Activated CD4-positive, CD25-positive, alpha-beta regulatory T cell treated with anti-CD3 and anti-CD28 coated beads, Interleukin-2, amount 50 U/mL, for 72 hours (primary cell): ENCODE measurements around the gene ZSWIM8.
"Not testable (repeated sequence)": the region's sequence is repeated elsewhere in the genome, so short reads cannot be mapped to it uniquely, and the experiment has no call there.

Experiments
- DNase-seq: peaks from one replicate; pipeline ENCODE4 v3.0.0; 2021

ZSWIM8 gene

DNA sequence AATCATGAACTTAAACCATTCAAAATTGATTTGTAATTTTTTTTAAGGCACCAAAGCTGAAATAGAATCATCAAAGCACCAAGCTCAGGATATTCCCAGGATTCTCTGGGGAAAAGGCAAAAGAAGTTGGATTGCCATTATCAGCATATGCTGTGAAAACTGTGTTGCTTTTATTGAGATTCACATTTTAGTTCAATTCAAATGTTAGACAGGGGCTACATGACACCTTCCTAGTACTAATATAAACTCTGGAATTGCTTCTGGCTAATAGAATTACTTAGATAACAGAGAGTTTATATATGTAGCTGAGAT is 30.3 kb downstream of the ZSWIM8 start:
- DNase-seq, result no peak

DNA sequence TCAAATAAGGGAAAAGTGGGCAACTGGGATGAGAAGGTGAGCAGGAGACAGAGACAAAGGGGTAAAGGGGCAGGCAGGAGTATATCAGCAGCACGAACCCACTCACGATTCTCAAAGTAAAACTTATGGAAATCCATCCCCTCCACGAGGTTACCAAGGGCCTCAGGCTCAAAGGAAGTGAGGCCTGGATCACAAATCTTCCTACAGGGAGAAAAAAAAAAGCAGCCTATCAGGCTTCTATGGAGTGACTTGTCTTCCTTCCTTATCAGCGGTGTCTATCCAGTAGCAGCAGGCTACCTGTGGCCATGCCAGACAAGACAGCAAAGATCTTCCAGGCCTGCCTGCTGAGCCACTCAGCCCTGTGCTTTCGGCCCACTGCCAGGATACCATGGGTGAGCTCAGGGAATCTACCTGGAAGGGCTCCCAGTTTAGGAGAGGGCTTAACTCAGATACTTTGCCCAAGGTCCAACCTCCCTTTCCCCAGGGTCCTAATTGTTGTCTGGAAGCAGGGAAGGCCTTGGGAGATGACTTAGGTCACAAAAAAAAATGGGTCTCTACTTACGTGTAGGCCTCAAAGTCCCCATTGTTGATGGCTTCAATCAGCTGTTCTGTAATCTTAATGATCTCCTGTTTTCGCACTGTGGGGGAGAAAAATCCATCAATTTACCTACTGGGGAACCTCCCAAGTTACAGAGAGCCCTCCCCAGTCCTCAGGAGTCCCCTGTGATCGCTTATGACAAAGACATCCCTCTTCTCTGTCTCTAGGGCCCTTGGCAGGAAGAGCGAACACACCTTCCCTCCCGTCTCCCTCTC is 31.7 kb downstream of the ZSWIM8 start:
- no peak for DNase-seq

DNA sequence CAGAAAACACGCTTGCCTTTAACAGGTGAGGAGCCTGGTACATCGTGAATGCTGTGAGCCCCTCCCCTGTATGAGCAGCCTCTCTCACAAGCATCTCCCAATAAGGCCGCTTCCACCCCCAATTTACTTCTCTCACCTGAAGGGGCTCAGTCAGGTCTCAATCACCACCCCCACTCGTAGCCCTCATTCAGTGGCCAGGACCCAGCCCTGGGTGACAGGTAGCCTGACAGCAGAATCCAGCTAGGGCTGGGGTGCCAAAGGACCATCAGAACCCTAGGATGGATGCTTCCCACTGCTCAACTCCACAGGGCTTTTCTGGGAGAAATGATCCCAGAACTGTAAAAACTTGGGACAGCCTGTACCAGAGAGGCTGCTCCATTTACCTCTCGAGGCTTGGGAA is 32.4 kb downstream of the ZSWIM8 start:
- DNase-seq, result no peak

GRCh38 chr10:73818402-73818801 is 33.0 kb downstream of the ZSWIM8 start:
- no peak for DNase-seq

GRCh38 chr10:73819081-73819480 is 33.7 kb downstream of the ZSWIM8 start:
- no peak for DNase-seq

- no peak for DNase-seq
These were observed 34.2 kb downstream of the ZSWIM8 start for GRCh38 chr10:73819513-73820093.

DNA sequence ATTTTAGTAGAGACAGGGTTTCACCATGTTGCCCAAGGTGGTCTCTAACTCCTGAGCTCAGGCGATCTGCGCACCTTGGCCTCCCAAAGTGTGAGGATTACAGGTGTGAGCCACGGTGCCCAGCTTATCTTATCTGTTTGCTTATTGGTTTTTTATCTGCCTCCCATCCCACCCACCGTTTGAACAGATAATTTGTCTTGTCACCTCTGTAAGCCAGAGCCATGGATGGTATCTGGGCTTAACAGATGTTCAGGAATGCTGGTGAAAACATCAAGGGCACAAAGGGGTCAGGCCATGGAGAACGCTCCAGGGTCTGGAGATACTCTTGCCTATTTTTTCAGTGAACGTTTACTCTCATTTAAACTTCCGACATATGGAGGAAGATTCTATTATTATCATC is 38.0 kb downstream of the ZSWIM8 start:
- DNase-seq, result no peak

DNA sequence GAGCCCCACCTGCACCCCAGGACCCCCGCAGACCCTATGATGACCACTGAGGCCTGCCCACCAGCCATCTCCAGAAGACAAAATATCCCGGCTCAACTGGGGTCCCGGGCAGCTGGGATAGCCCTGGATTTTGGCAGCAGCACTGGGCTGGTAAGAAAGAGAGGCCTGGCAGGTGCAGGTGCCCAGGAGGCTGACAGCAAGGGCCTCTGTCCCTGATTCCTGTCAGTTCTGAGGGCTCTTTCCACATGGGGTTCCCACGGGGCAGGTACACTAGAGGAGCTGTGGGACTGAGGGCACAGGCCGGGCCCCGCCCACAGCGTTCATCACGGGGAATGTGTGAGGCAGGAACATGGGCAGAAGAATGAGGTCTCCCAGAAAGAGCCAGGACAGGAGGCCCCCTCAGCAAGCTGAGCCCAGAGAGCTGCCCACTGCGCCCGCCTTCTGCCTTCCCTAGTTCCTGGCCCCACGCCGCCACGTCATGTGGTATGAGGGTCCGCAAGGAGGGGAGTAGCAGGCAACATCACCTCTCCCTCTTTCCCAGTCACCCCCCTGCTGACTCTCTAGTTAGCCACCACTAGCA is 38.8 kb downstream of the ZSWIM8 start:
- DNase-seq, result no peak

- no peak for DNase-seq
These were observed 42.1 kb downstream of the ZSWIM8 start for GRCh38 chr10:73827346-73828089.

- no peak for DNase-seq
These were observed 42.8 kb downstream of the ZSWIM8 start for GRCh38 chr10:73828161-73828560.

- DNase-seq, result not testable (repeated sequence)
These were observed 43.7 kb downstream of the ZSWIM8 start for GRCh38 chr10:73829090-73829489.

- DNase-seq, result no peak
These were observed 51.1 kb downstream of the ZSWIM8 start for GRCh38 chr10:73836427-73836980.

DNA sequence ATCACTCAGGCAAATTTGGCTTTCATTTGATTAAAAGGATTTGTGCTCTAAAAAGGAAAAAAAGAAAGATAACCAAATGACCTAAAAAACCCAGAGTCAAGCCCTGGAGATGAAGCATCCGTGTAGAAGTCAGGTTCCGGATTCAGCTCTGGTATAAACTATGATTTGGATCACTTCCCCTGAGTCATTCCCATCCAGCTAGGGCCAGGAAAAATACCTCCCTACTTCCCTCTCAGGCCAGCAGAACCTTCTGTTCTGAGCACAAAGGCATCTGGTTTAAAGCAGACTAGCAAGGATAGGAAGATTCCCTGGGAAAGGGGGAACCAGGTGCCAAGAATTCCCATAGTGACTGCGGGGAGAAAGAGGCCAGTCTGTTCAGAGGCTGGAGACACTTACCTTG is 51.7 kb downstream of the ZSWIM8 start:
- no peak for DNase-seq

GRCh38 chr10:73838008-73838567 is 52.7 kb downstream of the ZSWIM8 start:
- DNase-seq, result no peak

DNA sequence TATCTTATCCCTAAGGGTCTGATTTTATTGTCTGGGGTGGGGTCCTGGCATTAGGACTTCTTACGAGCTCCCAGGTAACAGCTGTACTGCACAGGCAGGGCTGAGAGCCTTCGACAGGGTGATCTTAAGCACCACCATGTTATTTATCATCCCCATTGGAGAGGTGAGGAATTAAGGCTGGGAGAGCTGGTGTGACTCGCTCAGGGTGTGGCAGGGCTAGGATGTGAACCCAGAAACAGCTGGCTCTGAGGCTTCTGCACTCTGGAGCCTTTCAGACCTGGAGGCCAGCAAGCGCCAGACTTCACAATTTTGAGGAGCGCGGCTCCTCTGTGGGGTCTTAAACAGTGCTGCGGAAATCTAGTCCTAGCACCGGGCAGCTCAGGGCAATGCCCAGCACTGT is 53.4 kb downstream of the ZSWIM8 start:
- no peak for DNase-seq

DNA sequence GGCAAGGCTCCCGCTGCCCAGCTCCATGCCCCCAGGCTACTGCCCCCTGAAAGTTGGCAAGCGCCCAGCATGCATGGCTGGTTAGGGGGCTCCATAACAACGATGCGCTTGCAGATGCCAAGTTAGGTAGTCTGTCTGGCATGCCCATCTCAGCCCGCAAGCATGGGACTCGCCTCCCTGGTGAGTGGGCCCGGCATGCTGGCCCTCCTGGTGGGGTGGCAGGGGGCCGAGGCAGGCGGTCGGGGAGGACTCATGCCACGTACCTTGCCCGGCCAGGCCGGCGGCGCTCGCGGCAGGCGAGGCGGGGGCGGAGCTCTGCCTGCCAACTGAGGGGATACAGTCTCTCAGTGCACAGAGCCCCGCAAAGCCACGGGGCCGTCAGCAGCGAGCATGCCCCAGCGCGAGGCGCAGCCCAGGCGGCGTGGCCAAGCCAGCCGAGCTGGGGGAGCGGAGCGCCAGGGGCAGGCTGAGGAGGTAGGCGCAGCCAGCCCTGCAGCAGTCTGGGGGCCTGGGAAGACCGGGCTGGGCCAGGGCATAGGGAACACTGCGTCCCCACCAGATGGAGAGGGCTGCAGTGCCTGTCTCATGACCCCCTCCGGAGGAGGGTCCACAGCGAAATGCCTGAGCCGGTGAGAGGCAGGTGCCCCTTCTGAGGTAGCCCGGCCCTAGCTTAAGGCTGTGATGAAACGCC is 54.0 kb downstream of the ZSWIM8 start:
- no peak for DNase-seq

- no peak for DNase-seq
These were observed 54.6 kb downstream of the ZSWIM8 start for GRCh38 chr10:73840056-73840402.

- no peak for DNase-seq
These were observed 55.1 kb downstream of the ZSWIM8 start for GRCh38 chr10:73840403-73841060.

DNA sequence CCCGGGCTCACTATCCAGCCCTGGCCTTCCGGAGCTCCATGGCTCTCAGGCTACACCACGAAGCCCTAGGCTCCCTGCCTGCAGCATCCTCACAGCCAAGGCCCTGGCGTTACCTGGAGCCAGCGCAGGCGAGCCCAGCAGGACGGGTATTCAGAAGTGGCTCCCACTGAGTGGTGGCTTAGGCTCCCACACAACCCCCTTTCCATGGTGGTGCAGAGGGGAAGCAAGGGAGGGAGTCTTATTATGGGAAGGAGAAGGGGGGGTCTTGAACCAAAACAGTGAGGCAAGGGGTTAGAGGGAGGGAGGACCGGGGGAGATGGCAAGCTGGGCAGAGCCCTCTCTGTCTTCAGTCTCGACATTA is 55.6 kb downstream of the ZSWIM8 start:
- DNase-seq, result no peak

DNA sequence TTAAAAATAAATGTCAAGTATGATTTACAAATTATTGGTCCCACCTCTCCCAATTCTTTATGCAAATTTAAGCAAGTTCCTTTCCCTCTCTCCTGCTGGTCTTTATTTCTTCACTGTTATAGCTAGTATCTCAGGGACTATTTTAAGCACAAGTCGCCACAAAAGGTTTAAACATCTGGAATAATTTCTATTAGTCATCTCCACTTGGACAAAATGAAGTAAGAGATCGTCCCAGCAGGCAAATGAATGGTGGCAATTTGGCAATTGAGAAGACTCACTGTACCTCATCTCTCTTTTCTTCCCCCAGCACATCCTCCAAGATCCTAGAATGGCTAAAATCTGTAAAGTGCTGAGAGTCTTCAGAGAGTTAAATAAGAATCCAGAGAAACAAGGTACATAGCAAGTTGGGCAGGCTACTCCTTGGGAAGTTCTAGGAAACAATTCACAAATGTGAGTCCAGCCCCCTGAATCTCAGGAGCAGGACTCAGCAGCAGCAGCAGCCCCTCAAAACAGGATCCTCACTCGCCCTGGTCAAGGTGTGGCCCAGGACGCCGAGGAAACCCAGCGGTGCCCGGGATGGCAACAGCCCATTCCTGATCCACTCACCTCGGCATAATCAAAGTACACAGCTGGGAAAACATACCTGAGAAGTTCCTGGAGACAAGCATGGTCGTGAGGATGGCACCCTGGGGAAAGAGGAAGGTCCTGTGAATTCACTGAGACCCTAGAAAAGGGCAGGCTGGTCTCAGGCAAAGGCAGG is 56.3 kb downstream of the ZSWIM8 start:
- DNase-seq, result no peak

GRCh38 chr10:73842349-73842748 is 56.9 kb downstream of the ZSWIM8 start:
- DNase-seq, result no peak
